Medulla oblongata (tissue), 1 donor: ENCODE measurements around the gene KIFC3.
"Not testable (repeated sequence)": the region's sequence is repeated elsewhere in the genome, so short reads cannot be mapped to it uniquely, and the experiment has no call there.

ENCODE experiments used
- DNase-seq: peaks from one replicate; pipeline ENCODE4 v3.0.0-alpha.2; 2015; ENCODE audit errors: extremely low spot score

The KIFC3 gene

GRCh38 chr16:57804111-57804837 is 2.0 kb upstream of the KIFC3 start:
- peak; percentile 45 for DNase-seq

- DNase-seq, result peak; percentile 92
Observed at GRCh38 chr16:57803134-57803990, 1.1 kb upstream of the KIFC3 start.

DNA sequence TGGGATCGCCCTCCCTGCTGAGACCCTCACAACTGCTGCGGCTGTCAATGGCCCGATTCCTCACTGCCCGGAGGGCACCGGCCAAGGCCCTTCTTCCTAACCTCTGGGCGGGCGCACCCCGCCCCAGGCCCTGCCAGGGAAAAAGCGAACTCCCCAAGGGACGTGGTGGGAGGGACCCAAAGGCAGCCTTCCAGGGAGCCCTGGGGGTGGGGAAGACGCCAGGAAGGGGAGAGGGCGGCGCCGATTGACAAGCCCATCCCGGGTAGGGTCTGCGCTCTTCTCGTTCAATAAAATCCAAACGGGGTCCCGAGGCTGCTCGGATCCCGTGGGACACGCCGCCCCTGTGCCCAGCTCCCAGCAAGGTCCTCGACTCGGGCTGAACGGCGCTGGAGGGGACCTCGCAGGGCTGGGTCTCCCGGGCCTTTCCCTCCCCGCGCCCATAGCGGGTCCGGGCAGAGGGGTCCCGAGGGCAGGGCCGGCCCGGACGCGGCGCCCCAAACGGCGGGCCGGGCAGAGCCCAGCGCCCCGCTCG is 416 bp downstream of the KIFC3 start:
- peak; percentile 37 for DNase-seq

GRCh38 chr16:57801098-57801808 is 1.0 kb downstream of the KIFC3 start:
- DNase-seq, result no peak

- no peak for DNase-seq
Observed at GRCh38 chr16:57800200-57801097, 1.8 kb downstream of the KIFC3 start.

- DNase-seq, result peak; percentile 37
Observed at GRCh38 chr16:57799600-57800199, 2.6 kb downstream of the KIFC3 start.

- DNase-seq, result no peak
Observed at GRCh38 chr16:57798953-57799599, 3.2 kb downstream of the KIFC3 start.

DNA sequence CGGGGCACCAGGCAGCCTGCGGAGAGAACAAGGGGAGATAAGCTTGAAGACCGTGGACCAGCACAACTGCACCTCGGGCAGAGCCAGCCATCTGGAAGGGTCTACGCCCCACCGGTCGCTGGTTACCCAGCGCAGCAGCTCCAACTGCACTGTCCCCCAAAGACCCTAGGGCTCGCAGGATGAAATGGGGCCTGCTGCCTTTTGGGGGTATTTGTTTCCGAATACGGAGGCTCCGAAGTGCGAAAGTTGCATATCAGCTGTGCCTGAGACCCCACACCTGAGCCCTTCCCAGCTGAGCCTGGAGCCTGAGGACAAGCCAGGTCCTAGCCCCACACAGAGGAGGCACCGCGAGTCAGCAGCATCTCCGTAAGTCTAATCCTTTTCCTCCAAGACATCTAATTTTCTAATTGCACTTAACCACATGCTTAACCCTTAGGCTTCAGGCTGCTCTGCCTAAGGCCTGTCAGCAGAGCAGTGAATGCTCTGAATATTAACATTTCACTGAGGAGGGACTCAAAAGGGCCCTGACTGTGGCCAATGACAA is 4.0 kb downstream of the KIFC3 start:
- no peak for DNase-seq

DNA sequence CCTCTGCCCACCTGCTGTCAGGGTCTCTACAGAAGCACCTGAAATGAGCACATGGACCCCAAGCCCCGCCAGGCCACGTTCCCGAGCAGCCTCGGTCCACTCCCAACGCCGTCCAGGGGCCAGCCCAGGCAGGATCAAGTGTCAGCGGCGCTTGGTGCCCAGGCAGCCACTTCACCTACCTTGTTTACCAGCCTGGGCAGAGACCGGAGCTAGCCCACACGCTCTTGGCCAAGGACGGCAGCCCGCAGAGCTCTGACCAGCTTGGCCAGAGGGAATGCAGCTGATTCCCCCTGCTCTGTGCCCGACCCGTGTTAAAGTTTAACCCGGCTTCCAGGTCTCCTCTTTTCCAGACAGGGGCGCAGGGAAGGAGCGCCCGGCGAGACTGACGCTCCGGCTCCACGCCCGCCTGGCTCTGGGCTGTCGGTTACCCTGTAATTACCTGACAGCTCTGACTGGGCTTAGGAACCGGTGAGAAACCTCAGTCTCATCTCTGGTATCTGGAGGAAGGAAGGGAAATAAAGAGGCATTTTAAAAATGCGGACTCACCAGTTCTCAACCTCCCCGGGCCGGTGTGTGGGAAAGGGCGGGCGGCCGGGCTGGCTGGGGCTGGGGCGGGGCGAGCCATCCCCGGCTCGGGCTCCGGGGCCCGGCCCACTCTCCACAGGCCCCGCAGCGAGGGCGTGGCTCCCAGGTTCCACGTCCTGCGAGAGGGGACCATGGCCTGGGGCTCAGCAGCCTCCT is 4.6 kb downstream of the KIFC3 start:
- DNase-seq, result no peak

DNA sequence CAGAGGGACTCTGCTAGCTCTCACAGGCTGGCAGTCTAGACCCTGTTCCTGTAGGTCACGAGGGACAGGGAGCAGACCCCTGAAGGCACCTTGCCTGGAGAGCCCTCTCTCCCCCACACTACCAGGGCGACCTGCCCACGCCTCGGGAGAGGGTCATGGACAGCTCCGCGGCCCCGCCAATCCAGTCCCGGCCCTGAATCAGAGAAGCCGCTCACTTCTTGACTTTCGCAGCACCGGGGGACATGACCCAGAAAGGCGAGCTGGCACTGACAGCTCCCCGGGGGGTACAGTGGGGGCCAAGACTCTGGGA is 5.1 kb downstream of the KIFC3 start:
- no peak for DNase-seq

- DNase-seq, result not testable (repeated sequence)
Observed at GRCh38 chr16:57796014-57796413, 6.3 kb downstream of the KIFC3 start.

DNA sequence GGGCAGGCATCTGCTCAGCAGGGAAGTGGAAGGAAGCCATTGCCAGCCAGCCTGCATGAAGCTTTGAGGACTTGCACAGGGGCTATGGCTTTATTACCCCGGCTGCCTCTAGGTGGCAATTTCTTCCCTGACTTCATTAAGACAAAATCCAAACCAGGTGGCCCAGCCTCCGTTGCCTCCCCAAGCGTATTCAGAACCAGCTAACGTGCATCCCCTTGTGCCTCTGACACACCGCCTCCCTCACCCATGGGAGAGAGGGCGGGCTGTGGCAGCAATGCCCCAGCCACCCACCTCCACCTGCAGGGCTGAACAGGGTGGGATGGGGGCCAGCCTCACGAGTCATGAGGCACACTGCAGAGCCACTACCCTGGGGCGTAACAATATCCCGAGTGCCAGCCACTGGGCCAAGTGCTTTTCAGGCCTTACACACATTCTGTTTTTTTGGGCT is 6.8 kb downstream of the KIFC3 start:
- no peak for DNase-seq

DNA sequence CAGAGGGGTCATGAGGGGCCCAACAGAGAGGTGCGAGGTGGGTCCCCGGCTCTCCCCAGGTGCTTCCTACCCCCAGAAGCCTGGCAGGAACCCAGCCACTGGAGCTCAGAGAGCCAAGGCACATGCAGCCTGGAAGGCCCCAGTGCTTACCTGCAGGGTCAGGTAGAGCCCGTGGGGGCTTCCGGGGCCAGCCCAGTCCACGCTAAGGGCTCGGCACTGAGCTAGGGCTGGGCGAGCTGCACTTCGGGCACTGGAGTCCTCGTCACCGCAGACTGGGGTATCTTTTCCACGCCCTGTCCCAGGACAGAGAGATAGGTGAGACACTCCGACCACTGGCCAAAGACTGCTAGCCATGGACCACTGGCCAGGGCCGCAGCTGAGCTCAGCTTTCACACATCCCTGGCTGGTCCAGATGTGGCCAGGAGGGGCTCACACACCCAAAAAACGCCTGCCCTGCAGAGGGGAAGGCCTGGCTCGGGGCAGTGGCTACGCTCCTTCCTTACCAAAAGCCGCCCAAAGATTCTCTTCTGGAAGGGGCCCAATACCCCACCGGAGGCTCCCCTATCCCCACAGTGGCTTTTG is 7.4 kb downstream of the KIFC3 start:
- no peak for DNase-seq

DNA sequence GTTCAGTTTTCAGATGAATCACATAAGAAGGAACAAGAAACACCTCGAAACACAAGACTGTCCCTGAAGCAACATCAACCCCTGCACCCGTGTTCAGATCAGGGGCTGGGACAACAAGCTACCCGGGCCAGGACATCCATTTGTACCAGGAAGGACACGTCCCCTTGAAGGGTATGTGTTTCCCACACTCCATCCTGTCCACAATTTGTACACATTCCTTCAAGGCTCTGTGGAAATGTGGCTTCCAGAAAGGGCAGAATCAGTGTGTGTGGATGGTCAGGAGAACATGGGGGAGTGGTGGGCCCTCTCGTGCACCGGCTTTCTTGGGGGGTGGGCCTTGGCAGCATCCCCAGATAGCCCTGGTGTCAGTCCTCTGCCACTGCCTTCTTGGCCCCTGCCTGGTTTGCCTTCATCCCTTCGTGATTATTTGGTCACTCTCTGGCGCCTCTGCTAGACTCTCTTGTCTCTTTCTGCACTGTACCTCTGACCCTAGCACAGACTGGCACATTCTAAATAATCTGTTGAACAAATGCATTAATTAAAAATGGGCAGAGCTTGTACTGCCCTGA is 10.3 kb downstream of the KIFC3 start:
- no peak for DNase-seq

DNA sequence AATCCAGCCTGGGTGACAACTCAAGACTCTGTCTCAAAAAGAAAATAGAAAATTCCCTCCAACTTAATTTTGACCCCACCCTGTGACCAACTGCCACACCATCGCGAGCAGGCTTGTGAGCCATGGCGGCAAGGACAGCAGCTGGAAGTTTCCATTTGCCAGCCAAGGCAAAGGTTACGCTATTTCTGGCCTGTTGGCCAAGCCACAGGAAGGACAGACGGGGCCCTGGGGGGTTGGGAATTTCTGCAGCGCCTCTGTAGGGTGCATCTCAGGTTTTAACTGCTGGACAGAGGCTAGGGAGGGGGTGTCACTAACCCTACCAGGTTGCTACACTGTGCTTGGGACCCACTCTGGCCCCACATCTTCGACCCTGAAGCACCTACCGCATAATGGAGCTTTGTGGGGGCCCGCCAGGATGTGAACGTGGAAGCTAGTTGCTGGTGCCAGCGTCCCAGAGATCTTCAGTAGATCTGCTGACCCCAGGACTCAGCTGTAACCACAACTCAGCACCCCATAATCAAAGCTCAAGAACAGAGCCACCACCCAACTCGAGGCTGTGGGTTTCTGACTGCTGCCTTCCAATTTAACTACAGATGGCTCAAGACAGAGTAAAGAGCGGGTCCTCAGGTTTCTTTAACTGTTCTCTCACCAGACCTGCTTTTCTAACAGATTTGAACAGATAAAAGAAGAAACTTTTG is 10.9 kb downstream of the KIFC3 start:
- DNase-seq, result no peak

GRCh38 chr16:57788951-57789350 is 13.3 kb downstream of the KIFC3 start:
- no peak for DNase-seq

GRCh38 chr16:57788252-57788841 is 13.9 kb downstream of the KIFC3 start:
- DNase-seq, result no peak

- DNase-seq, result no peak
Observed at GRCh38 chr16:57787519-57787905, 14.8 kb downstream of the KIFC3 start.
